ENCODE data around the gene PATJ. TPM values are rescaled to one million over a fixed set of nuclear protein-coding genes. Genes with fewer than 3 reads are reported as not detected.

The PATJ gene
- total and polyA plus RNA-seq, 2 of the 13 experiments (the other 11 are each of a cell fraction or from before 2014, with no cell fraction given) = 6.2 to 16.8 TPM

GRCh38 chr1:61851235-61851634 is 109.0 kb downstream of the PATJ start:
- Histone ChIP-seq H3K27ac (ENCODE audit: extremely low read length, insufficient read depth, low read length) (no peak overlapping the region), H3K79me2 (ENCODE audit: insufficient read depth, low read length) (no peaks in the 10 kb centered on the region), H3K4me2 (ENCODE audit: low read depth, low read length) (no peak overlapping the region), H4K20me1 (ENCODE audit: insufficient read depth, low read length) (no peaks in the 10 kb centered on the region), H3K9ac (ENCODE audit: insufficient read depth, low read depth, low read length) (no peak overlapping the region), H2AFZ (ENCODE audit: low read length) (no peak overlapping the region), H3K4me3 (replicated peaks in 1 of 3; ENCODE audit: insufficient read depth in 1 of 3, low read depth in 2 of 3, low read length in 3 of 3) (no peak overlapping the region), H3K9me3 (ENCODE audit: low read length) (no peaks in the 10 kb centered on the region), H3K4me1 (ENCODE audit: insufficient read depth, low read length) (no peaks in the 10 kb centered on the region), H3K27me3 (ENCODE audit: control insufficient read depth in 1 of 2, insufficient read depth in 2 of 2, low read length in 2 of 2) (no peaks in the 10 kb centered on the region), H3K36me3 (replicated peaks in 1 of 2; ENCODE audit: control insufficient read depth in 1 of 2, insufficient read depth in 2 of 2, low read length in 2 of 2) (peaks cover 1 to 6% of the 10 kb centered on the region in 2 experiments; a peak in 2 of 5 replicates)
- in situ Hi-C loops (cut with HindIII; ENCODE audit: extremely low pct_ligation_motif_present, low pct_unique_long_range_greater_than_20kb) = loop anchor here (10.0 kb wide), 1 partner anchor 876 kb away; no protein-coding TSS in a partner anchor
- intact Hi-C loops (cut with micrococcal nuclease; ENCODE audit: unreplicated experiment) = loop anchor here (5.0 to 10.0 kb wide), 2 partner anchors 796 to 879 kb away; no protein-coding TSS in a partner anchor
- CTCF ChIA-PET (ENCODE audit: low intra/inter-chr PET ratio, low total read pairs) = interaction anchor here (1.2 kb wide), 1 partner anchor 1003 kb away, joined by 3 read pairs; no protein-coding TSS in a partner anchor
- POLR2A ChIA-PET = no interaction called here
- TF ChIP-seq CREM (IDR thresholded peaks at IDR 0.05) (no peak), CREM (CRISPR knock-in tag; IDR thresholded peaks at IDR 0.05) (no peak), EHMT2 (IDR thresholded peaks at IDR 0.05; ENCODE audit: borderline replicate concordance, low read depth, low read length) (no peak), ZNF720 (CRISPR knock-in tag; IDR thresholded peaks at IDR 0.05) (no peak), ZNF563 (CRISPR knock-in tag; IDR thresholded peaks at IDR 0.05) (no peak), PITX1 (CRISPR knock-in tag; IDR thresholded peaks at IDR 0.05) (no peak), SOX6 (IDR thresholded peaks at IDR 0.05) (no peak), SOX6 (CRISPR knock-in tag; IDR thresholded peaks at IDR 0.05) (no peak), KDM5B (CRISPR knock-in tag; IDR thresholded peaks at IDR 0.05; ENCODE audit: borderline replicate concordance) (no peak), NR3C1 (CRISPR knock-in tag; IDR thresholded peaks at IDR 0.05) (no peak), SYNCRIP (IDR thresholded peaks at IDR 0.05; ENCODE audit: insufficient read depth, low read depth, low read length) (no peak), ZBTB21 (CRISPR knock-in tag; IDR thresholded peaks at IDR 0.05) (no peak), ERF (CRISPR knock-in tag; IDR thresholded peaks at IDR 0.05) (no peak), SNRNP70 (IDR thresholded peaks at IDR 0.05; ENCODE audit: low read depth, low read length) (no peak), HOXD1 (CRISPR knock-in tag; IDR thresholded peaks at IDR 0.05) (no peak), ZNF7 (CRISPR knock-in tag; IDR thresholded peaks at IDR 0.05) (no peak), HMG20A (CRISPR knock-in tag; IDR thresholded peaks at IDR 0.05; ENCODE audit: borderline replicate concordance) (no peak), ZSCAN29 (CRISPR knock-in tag; conservative IDR thresholded peaks at IDR 0.05) (no peak)
- 84% methylated on average over 6 of the region's 6 CpGs for WGBS (ENCODE audit: low lambda C conversion rate)
- no TSS peak for BruUV-seq (replicated peaks)
- FAIRE-seq (no peak), ATAC-seq (no peak), DNase-seq (ENCODE audit: low spot score) (no peak)
